Breast epithelium (tissue), 3 donors: ENCODE measurements around the gene PTGES2.

Source experiments
- POLR2A ChIP-seq: fragments of 450-650 bp; IDR thresholded peaks from one replicate; pipeline ENCODE4 v1.6.1; 2016; ENCODE audit warnings: antibody characterized with exemption, mild to moderate bottlenecking, moderate library complexity
- TF ChIP-seq, protein P1 (sequence below), 3 donors: fragments of 450-650 bp; IDR thresholded peaks; one replicate each; pipeline ENCODE4 v1.5.1; 2016 to 2017; ENCODE audit warnings: antibody characterized with exemption in 3 of 3, mild to moderate bottlenecking in 3 of 3, moderate library complexity in 3 of 3

DNA sequence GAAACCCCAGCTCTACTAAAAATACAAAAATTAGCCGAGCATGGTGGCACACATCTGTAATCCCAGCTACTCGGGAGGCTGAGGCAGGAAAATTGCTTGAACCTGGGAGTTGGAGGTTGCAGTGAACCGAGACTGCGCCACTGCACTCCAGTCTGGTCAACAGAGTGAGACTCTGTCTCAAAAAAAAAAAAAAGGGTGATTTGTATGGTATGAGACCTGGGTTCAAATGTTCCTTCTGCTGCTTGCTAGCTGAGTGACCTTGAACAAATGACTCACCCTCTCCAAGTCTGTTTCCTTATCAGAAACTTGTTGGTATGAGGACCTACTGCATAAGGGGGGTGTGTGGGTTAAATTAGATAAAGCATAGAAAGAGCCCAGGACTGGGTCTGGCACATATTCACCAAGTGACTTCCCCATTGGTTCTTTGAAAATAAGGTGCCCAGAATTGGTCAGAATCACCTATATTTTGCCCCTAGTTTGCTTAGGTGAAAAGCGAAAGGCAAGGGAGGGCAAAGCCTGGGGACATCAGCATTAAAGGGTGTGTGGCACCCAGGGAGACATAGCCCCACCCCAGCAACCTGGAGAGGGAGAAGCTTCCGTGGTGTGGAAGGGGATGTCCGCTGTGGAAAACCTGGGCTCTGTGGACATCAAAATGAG, 49.6 kb downstream of the PTGES2 start:
- no peak for TF ChIP-seq POLR2A
- TF ChIP-seq, protein P1, sequence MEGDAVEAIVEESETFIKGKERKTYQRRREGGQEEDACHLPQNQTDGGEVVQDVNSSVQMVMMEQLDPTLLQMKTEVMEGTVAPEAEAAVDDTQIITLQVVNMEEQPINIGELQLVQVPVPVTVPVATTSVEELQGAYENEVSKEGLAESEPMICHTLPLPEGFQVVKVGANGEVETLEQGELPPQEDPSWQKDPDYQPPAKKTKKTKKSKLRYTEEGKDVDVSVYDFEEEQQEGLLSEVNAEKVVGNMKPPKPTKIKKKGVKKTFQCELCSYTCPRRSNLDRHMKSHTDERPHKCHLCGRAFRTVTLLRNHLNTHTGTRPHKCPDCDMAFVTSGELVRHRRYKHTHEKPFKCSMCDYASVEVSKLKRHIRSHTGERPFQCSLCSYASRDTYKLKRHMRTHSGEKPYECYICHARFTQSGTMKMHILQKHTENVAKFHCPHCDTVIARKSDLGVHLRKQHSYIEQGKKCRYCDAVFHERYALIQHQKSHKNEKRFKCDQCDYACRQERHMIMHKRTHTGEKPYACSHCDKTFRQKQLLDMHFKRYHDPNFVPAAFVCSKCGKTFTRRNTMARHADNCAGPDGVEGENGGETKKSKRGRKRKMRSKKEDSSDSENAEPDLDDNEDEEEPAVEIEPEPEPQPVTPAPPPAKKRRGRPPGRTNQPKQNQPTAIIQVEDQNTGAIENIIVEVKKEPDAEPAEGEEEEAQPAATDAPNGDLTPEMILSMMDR (IDR thresholded peaks at IDR 0.05), result no peak
